T-helper 1 cell (primary cell): ENCODE results near the gene MYEOV.

Source experiments
- DNase-seq, 5 donors: peaks; one replicate each; pipeline ENCODE4 v3.0.0-alpha.2; 2012 to 2020

MYEOV gene

DNA sequence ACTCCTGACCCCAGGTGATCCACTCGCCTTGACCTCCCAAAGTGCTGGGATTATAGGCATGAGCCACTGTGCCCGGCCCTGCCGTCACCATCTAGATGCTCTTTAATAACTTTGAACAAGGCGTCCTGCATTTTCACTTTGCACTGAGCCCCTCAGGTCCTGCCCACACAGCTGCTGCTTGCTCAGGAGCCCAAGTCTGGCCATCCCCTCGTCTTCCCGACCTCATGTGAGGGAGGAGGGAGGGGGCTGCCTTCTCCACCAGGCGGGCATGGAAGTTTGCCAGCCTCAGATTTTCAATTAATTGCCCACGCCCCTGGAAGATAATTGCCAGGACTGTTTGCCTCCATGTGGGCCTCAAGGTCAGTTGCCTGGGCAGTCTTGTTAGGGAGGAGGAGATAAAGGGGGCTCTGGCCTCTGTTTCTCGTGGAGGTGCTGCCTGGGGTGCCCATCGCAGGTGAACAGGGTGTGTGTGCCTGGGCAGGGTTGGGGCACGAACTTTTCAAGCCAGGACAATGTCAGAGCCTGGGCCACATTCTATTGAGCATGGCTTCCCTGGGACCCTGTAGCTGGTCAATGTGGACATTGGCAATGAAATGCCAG is 27.9 kb upstream of the MYEOV start:
- DNase-seq: no peak

DNA sequence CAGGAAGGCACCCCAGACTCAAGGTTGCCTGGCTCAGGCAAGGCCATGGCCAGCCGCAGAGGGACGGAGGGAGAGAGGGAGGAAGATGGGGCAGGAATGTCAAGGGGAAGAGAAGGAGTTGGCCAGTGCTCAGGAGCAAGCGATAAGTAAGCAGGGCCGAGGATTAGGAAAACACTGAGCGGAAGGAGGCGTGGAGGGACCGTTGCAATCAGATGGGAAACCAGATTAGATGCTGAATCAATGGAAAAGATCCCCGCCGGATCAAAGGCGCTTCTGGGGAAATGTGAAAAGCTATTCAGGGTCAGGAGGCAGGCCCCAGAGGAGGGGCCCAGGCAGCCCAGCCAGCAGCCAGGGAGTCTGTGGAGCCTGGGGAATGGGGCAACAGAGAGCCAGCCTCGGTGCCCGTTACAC is 26.6 kb upstream of the MYEOV start:
- DNase-seq: no peak

- DNase-seq: no peak
These were observed 25.0 kb upstream of the MYEOV start for GRCh38 chr11:69268911-69269310.

- DNase-seq: no peak
These were observed 24.6 kb upstream of the MYEOV start for GRCh38 chr11:69269388-69269787.

- no peak for DNase-seq
These were observed 23.8 kb upstream of the MYEOV start for GRCh38 chr11:69269926-69270697.

DNA sequence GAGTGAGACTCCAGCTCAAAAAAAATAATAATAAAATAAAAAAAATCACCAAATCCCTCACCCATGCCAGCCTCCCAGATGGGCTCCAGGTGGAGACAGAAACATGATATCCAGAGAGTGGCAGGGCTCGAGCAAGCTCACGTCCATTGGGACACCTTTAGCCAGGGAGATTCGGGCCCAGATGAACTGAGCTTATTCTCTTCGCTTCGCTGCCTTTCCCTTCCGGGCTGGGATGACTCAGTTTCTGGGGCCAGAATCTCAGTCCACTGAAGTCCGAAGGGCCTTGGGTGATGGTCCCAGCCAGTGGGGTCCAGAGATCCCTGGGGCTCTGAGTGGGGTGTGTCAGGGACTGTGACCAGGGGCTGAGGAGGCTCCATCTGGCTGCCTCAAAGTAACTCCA is 23.0 kb upstream of the MYEOV start:
- DNase-seq: no peak

GRCh38 chr11:69272055-69272454 is 21.9 kb upstream of the MYEOV start:
- DNase-seq: no peak

DNA sequence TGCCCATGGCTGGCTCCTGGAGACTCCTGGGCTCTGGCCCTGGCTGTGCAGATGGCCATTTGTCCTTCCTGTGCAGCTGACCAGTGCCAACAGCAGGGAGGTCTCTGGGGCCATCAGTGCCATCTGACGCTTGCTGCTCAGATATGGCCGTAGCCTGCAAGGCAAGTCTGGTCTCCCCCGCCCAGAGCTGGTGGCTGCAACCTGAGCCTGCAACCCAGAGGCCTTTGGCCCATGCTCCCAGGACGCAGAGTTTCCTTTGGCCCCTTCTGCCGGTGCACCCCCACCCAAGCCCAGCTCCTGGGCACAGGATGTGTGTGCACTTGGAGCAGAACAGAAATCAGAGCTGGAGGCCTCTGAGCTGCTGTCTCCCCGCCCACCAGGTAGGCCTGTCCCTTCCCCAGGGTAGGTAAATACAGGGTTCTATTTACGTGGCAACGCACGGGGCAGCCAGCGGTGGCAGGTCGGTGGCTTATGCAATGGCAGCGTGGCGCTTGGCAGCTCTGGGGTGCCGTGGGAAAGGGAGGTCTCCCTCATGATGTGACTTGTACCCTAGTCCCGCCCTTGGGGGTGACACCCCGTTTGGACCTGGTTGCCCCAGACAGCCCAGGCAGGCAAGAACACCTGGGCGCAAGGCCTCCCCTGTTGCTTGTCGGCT is 21.0 kb upstream of the MYEOV start:
- no peak for DNase-seq

GRCh38 chr11:69273571-69273970 is 20.4 kb upstream of the MYEOV start:
- DNase-seq: no peak

- DNase-seq: no peak
These were observed 19.4 kb upstream of the MYEOV start for GRCh38 chr11:69274531-69275016.

DNA sequence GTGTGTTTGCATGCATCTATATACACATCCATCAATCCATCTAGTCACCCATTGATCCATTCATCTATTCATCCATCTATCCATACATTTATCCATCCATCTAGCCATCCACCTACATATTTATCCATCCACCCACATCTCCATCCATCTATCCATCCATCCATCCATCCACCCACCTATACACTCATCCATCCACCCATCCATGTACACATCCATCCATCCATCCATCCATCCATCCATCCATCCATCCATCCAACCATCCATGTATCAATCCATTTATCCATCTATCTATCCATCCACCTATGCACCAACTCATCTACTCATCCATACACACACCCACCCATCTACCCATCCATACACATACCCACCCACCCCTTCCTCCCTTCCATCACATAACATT is 18.8 kb upstream of the MYEOV start:
- DNase-seq: no peak

- no peak for DNase-seq
These were observed 17.8 kb upstream of the MYEOV start for GRCh38 chr11:69276165-69276564.

DNA sequence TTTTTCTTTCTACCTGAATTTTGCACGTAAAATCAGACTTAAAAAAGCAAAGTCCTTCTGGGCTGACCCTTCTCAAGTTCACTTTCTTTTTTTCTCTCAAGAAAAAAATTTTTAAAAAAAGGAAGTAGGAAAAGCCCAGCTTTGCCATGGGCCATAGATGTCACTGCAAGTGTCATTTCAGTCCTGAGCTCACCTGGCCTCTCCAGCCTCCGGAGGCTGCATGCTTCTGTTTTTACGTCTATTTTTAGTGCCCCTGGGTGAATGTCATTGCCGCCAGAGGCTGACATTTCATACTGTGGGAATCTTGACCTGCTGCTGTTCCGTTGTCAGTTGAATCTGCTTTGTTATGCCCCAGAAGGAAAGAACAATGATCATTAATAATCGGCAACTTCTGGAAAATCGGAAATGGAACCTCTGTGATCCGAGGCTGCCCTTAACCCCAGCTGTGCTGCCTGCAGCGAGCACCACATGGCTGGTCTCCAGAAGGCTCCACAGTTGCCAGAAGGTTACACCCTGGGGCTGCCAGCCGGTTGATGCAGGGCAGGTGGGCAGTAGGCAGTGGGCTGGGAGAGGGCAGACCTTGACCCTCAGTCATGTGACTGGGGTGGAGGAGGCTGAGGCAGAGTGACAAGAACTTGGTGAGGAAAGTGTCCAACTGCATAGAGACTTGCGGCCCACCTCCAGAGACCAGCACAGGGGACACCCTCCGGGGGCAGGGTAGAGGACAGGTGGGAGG is 16.7 kb upstream of the MYEOV start:
- DNase-seq: no peak

GRCh38 chr11:69278091-69278867 is 15.7 kb upstream of the MYEOV start:
- no peak for DNase-seq

- no peak for DNase-seq
These were observed 13.5 kb upstream of the MYEOV start for GRCh38 chr11:69280451-69280850.

- no peak for DNase-seq
These were observed 13.0 kb upstream of the MYEOV start for GRCh38 chr11:69280994-69281393.

- no peak for DNase-seq
These were observed 10.5 kb upstream of the MYEOV start for GRCh38 chr11:69283446-69283845.

DNA sequence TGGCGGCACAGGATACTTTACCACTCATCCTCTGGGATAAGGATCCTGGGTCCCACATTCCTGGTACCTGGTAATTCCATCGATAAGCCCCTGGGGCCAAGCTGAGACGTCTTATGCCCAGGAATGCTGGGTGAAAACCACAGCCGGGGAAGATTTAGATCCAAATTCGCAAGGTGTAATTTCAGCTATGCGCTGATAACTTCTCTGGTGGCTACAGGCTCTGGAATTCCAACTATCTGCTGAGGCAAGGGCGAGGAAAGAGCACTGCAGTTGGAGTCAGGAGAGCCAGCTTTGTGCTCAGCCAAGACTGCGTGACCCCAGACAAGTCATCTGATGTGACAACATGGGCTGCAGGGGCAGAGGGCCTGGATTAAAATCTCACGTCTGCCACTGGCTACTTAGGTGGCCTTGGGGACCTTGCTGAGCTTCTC is 9.9 kb upstream of the MYEOV start:
- no peak for DNase-seq

DNA sequence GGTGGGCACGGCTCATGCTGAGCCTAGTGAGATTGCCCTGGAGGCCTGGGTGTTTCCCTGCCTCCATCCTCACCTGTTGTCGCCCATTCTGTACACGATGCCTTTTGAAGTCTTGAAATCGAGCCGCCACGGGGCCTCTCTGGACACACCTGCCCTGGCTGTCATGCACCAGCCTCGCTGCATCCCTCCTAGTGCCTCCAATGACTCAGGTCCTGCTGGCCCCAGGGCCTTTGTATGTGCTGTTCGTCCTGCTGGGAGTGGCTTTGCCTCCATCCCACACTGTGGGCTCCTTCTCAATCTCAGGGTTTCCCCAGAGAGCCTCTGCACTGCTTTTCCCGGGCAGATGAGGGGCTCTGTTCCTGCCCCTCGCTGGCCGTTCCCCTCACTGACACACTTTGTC is 8.9 kb upstream of the MYEOV start:
- no peak for DNase-seq

- DNase-seq: no peak
These were observed 8.2 kb upstream of the MYEOV start for GRCh38 chr11:69285766-69286165.

GRCh38 chr11:69286374-69287371 is 7.3 kb upstream of the MYEOV start:
- DNase-seq: no peak
